CD4-positive, alpha-beta T cell treated with Interferon gamma for 1 hour (primary cell): ENCODE measurements around the gene TRPT1.

ENCODE experiments used
- DNase-seq: peaks from one replicate; pipeline ENCODE4 v3.0.0-alpha.2; 2020

TRPT1 gene

GRCh38 chr11:64206457-64207255, 19.3 kb downstream of the TRPT1 start, which contains the start of gene FERMT3:
Gene FERMT3 (plus strand): TSS chr11:64206721. CDS start chr11:64207365, 644 bp downstream.
- DNase-seq, result peak; percentile 72

- peak; percentile 85 for DNase-seq
These were observed 21.5 kb downstream of the TRPT1 start for GRCh38 chr11:64204464-64204989.

- no peak for DNase-seq
These were observed 21.9 kb downstream of the TRPT1 start for GRCh38 chr11:64204080-64204440.

- no peak for DNase-seq
These were observed 22.4 kb downstream of the TRPT1 start for GRCh38 chr11:64203421-64204079.

- DNase-seq, result no peak
These were observed 23.0 kb downstream of the TRPT1 start for GRCh38 chr11:64202992-64203391.

GRCh38 chr11:64201543-64201942, 24.4 kb downstream of the TRPT1 start:
- no peak for DNase-seq

- DNase-seq, result no peak
These were observed 27.5 kb downstream of the TRPT1 start for GRCh38 chr11:64198511-64198910.

GRCh38 chr11:64196626-64197025, 29.4 kb downstream of the TRPT1 start:
- no peak for DNase-seq

- DNase-seq, result no peak
These were observed 33.6 kb downstream of the TRPT1 start for GRCh38 chr11:64192434-64192833.

- no peak for DNase-seq
These were observed 39.4 kb downstream of the TRPT1 start for GRCh38 chr11:64186492-64187165.

GRCh38 chr11:64185693-64186491, 40.1 kb downstream of the TRPT1 start, which contains the start of gene STIP1:
Gene STIP1 (plus strand): TSS chr11:64186171. CDS start chr11:64186262, 91 bp downstream.
- DNase-seq, result peak; percentile 100

- no peak for DNase-seq
These were observed 40.8 kb downstream of the TRPT1 start for GRCh38 chr11:64185175-64185692.

GRCh38 chr11:64183890-64184289, 42.1 kb downstream of the TRPT1 start:
- no peak for DNase-seq

GRCh38 chr11:64181506-64182411, 44.2 kb downstream of the TRPT1 start:
- DNase-seq, result peak; percentile 61

- DNase-seq, result no peak
These were observed 45.1 kb downstream of the TRPT1 start for GRCh38 chr11:64180891-64181290.

GRCh38 chr11:64178951-64179639, 46.9 kb downstream of the TRPT1 start:
- DNase-seq, result no peak

GRCh38 chr11:64178203-64178602, 47.8 kb downstream of the TRPT1 start:
- no peak for DNase-seq

- DNase-seq, result no peak
These were observed 49.2 kb downstream of the TRPT1 start for GRCh38 chr11:64176751-64177150.
